Uterus (tissue), 2 donors: ENCODE measurements around the gene PDE4D.

Experiments
- CTCF ChIP-seq, 4 experiments: fragments of 200-600 bp in 2 of 4; fragments of 450-650 bp in 2 of 4; sonication (generic) in 2 of 4; IDR thresholded peaks; one replicate each; pipeline ENCODE4 v1.5.1; 2016 to 2019; ENCODE audit warnings: antibody characterized with exemption in 4 of 4, mild to moderate bottlenecking in 2 of 4, moderate library complexity in 1 of 4
- POLR2A ChIP-seq, 2 donors: fragments of 450-650 bp; IDR thresholded peaks; one replicate each; pipeline ENCODE4 v1.6.1; 2016; ENCODE audit warnings: antibody characterized with exemption in 2 of 2, mild to moderate bottlenecking in 1 of 2, moderate library complexity in 1 of 2

- no peak for TF ChIP-seq CTCF (IDR thresholded peaks at IDR 0.05)
- no peak for TF ChIP-seq POLR2A (IDR thresholded peaks at IDR 0.05)
Measured at GRCh38 chr5:59095480-59095879, 798.0 kb downstream of the PDE4D start.
